T-helper 22 cell (primary cell): ENCODE measurements around the gene FKBP5.
A peak's percentile ranks its signal among the peaks of the same experiment; 100 is the strongest.
"Not testable (repeated sequence)": the region's sequence is repeated elsewhere in the genome, so short reads cannot be mapped to it uniquely, and the experiment has no call there.

Source experiments
- DNase-seq: peaks from one replicate; pipeline ENCODE4 v3.0.0-alpha.2; 2020; ENCODE audit warnings: low read depth

The FKBP5 gene

GRCh38 chr6:35690006-35690405 is 1.3 kb upstream of the FKBP5 start:
- DNase-seq: not testable (repeated sequence)

GRCh38 chr6:35687658-35688604 is 784 bp downstream of the FKBP5 start:
- DNase-seq: peak; percentile 27

- no peak for DNase-seq
Observed at GRCh38 chr6:35686873-35687555, 1.7 kb downstream of the FKBP5 start.

GRCh38 chr6:35686436-35686835 is 2.3 kb downstream of the FKBP5 start:
- no peak for DNase-seq

- DNase-seq: no peak
Observed at GRCh38 chr6:35683267-35683666, 5.4 kb downstream of the FKBP5 start.

GRCh38 chr6:35681298-35681697 is 7.4 kb downstream of the FKBP5 start:
- no peak for DNase-seq

- DNase-seq: no peak
Observed at GRCh38 chr6:35679399-35679798, 9.3 kb downstream of the FKBP5 start.

- DNase-seq: no peak
Observed at GRCh38 chr6:35678814-35679213, 9.9 kb downstream of the FKBP5 start.

GRCh38 chr6:35678021-35678654 is 10.6 kb downstream of the FKBP5 start:
- no peak for DNase-seq

GRCh38 chr6:35677456-35677855 is 11.3 kb downstream of the FKBP5 start:
- no peak for DNase-seq

GRCh38 chr6:35675871-35676459 is 12.8 kb downstream of the FKBP5 start:
- no peak for DNase-seq

GRCh38 chr6:35674594-35674993 is 14.1 kb downstream of the FKBP5 start:
- DNase-seq: no peak

- DNase-seq: no peak
Observed at GRCh38 chr6:35673755-35674154, 15.0 kb downstream of the FKBP5 start.

GRCh38 chr6:35673284-35673666 is 15.4 kb downstream of the FKBP5 start:
- DNase-seq: not testable (repeated sequence)

- not testable (repeated sequence) for DNase-seq
Observed at GRCh38 chr6:35670453-35670852, 18.3 kb downstream of the FKBP5 start.

- no peak for DNase-seq
Observed at GRCh38 chr6:35669451-35670045, 19.2 kb downstream of the FKBP5 start.

GRCh38 chr6:35668744-35669450 is 19.8 kb downstream of the FKBP5 start:
- DNase-seq: no peak

- DNase-seq: no peak
Observed at GRCh38 chr6:35668096-35668495, 20.6 kb downstream of the FKBP5 start.

- no peak for DNase-seq
Observed at GRCh38 chr6:35665573-35665972, 23.1 kb downstream of the FKBP5 start.

- no peak for DNase-seq
Observed at GRCh38 chr6:35664945-35665344, 23.8 kb downstream of the FKBP5 start.
